ENCODE measurements around the gene SOX6.
"Not testable (repeated sequence)": the region's sequence is repeated elsewhere in the genome, so short reads cannot be mapped to it uniquely, and the experiment has no call there.

SOX6 gene

DNA sequence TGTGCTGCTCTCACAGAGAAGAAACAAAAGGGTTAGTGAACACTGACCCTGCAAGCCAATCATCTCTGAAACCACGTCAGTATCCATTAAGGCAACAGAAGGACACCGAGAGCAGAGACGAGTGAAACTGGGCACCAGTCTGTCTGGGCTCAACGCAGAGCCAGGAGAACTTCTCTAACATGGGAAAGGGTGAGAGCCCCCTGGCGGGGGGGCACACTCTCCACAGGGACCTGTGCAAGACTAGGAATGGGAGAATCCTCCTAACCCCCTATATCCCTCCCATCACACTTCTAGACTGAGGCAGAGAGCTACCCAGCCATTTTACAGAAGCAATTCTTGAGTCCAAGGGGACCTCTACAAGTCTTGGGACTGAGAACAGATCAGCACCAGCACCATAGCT lies 285.8 kb downstream of the SOX6 start:
- TF ChIP-seq, protein P1, sequence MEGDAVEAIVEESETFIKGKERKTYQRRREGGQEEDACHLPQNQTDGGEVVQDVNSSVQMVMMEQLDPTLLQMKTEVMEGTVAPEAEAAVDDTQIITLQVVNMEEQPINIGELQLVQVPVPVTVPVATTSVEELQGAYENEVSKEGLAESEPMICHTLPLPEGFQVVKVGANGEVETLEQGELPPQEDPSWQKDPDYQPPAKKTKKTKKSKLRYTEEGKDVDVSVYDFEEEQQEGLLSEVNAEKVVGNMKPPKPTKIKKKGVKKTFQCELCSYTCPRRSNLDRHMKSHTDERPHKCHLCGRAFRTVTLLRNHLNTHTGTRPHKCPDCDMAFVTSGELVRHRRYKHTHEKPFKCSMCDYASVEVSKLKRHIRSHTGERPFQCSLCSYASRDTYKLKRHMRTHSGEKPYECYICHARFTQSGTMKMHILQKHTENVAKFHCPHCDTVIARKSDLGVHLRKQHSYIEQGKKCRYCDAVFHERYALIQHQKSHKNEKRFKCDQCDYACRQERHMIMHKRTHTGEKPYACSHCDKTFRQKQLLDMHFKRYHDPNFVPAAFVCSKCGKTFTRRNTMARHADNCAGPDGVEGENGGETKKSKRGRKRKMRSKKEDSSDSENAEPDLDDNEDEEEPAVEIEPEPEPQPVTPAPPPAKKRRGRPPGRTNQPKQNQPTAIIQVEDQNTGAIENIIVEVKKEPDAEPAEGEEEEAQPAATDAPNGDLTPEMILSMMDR (conservative IDR thresholded peaks at IDR 0.05; ENCODE audit: low read depth, low read length): no peak
- no peak overlapping the region for H3K4me3 ChIP-seq (ENCODE audit: low read length)
- DNase-seq (ENCODE audit: low read depth): no peak

DNA sequence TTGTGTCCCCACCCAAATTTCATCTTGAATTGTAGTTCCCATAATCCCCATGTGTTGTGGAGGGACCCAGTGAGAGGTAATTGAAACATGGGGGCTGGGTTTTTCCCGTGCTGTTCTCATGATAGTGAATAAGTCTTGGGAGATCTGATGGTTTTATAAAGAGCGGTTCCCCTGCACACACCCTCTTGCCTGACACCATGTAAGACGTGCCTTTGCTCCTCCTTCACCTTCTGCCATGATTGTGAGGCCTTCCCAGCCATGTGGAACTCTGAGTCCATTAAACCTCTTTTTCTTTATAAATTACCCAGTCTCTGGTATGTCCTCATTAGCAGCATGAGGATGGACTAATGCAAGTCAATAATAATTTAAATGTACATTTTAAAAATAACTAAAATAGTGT lies 289.1 kb downstream of the SOX6 start:
- DNase-seq (ENCODE audit: low read depth); H3K4me3 ChIP-seq (ENCODE audit: low read length): not testable (repeated sequence)

DNA sequence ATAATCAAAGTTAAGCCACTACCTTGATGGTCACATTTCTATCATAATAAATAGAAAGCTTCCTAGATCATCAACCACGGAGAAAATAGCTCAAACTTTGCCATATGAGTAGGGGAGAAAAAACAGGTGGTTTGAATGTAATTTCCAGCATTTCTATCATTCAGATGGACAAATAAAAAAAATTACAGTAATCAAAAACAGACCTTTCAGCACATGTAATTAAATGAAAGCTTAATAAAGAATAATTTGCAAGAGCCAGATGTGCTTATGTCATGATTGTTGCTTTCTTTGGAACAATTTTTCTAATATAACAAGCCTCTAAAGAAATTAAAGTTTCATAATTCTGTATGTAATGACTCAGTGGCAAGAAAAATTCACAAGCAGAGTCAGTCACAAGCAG lies 297.0 kb downstream of the SOX6 start:
- TF ChIP-seq, protein P1 (conservative IDR thresholded peaks at IDR 0.05; ENCODE audit: low read depth, low read length): no peak
- no peak for DNase-seq (ENCODE audit: low read depth)
- no peak overlapping the region for H3K4me3 ChIP-seq (ENCODE audit: low read length)

DNA sequence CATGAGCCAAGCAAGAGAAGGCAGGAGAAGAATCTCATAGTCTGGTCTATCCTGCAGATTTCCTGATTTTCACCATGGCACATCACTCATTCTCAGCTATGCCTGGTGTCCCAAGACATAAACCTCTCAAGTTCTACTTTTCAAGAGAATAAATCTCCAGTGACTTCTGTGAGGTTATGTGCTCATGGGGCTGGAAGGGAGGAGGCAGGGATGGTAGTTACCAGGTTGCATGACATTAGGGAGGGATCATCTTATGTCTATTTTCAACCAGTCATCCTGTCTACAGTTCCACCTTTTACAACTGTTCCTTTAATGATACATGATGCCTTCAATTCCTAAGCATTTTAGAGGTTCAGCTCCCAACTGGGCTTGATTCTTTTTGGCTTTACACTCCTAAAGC lies 297.7 kb downstream of the SOX6 start:
- no peak for DNase-seq (ENCODE audit: low read depth)
- TF ChIP-seq, protein P1 (conservative IDR thresholded peaks at IDR 0.05; ENCODE audit: low read depth, low read length): no peak
- H3K4me3 ChIP-seq (ENCODE audit: low read length): no peak overlapping the region

DNA sequence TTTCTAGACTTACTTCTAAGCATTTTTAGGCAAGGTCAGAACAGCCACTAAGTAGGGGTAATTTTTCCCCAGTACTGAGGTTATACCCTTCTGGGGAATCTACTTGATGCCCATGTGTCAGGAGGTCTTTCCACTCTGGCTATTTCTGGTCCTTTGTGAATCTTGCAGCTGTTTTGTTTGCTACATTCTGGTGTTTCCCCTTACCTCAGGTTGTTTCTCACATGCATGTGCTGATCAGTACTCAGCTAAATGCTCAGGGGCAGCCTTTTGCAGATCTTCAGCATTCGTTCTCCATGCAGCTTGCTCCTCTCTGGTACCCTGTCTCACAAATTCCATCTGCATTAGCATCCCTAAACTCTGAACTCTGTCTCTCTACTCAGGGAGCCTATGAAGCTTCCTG lies 303.6 kb downstream of the SOX6 start:
- no peak overlapping the region for H3K4me3 ChIP-seq (ENCODE audit: low read length)
- DNase-seq (ENCODE audit: low read depth): no peak
- TF ChIP-seq, protein P1 (conservative IDR thresholded peaks at IDR 0.05; ENCODE audit: low read depth, low read length): no peak

DNA sequence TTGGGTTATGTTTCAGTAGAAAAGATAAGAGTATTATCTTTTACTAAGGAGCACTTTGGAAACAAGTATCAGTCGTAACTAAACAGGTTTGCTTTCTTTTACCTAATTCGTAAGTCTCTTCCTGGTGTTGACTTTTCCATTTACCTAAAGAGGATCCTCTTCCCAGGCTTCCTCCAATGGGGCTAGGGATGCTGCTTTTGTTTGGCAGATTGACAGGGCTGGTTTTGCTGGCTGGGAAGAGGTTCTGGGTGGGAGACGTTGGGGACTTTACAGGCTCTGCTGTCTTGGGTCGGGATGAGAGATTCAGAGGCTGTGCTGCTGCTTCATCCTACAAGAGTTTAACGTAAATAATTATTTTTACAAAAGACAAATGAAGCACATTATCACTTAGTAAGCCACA lies 306.7 kb downstream of the SOX6 start:
- TF ChIP-seq, protein P1 (conservative IDR thresholded peaks at IDR 0.05; ENCODE audit: low read depth, low read length): no peak
- H3K4me3 ChIP-seq (ENCODE audit: low read length): no peak overlapping the region
- no peak for DNase-seq (ENCODE audit: low read depth)

DNA sequence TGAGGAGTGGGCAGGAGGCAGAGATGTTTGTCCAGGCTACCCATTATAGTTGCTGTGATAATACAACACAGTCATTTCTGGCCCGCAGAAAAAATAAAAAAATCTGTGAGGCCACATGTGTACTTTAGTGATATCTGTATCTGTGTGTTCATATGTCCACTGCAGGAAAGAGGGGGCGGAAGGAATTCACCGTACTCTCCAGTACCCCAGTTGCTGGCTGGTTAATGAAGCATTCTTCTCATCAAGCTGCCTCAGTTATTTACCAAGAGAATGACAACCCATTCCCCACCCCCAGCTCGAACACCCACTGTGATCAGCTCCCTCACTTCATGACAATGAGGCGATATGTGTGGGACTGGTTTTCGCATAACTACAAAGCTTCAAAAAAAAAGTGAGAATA lies 309.3 kb downstream of the SOX6 start:
- TF ChIP-seq, protein P1 (conservative IDR thresholded peaks at IDR 0.05; ENCODE audit: low read depth, low read length): no peak
- no peak for DNase-seq (ENCODE audit: low read depth)
- H3K4me3 ChIP-seq (ENCODE audit: low read length): no peak overlapping the region

DNA sequence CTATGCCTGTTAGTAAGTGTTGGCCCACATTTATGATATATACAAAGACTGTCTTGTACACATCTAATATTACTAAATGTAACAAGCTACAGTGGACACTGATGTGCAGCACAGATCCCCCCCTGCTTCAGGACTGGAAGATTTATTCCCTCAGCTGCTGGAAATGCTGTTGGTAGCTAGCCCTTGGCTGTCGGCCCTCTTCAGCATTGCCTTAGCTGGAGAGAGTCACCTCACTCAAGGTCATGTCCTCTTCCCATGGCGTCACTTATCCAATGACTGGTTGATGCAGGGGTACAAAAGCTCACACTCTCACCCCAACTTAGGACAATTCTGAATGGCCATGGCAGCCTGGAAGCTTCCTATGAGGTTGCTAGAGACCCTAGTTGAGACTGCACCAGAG lies 312.7 kb downstream of the SOX6 start:
- no peak for DNase-seq (ENCODE audit: low read depth)
- no peak overlapping the region for H3K4me3 ChIP-seq (ENCODE audit: low read length)
- TF ChIP-seq, protein P1 (conservative IDR thresholded peaks at IDR 0.05; ENCODE audit: low read depth, low read length): no peak
